NCI-H1092 (cell line): Measurements from ENCODE around the gene KIF22.

Experiments used
- DNase-seq: peaks from one replicate; lab custom pipeline; 2025; lab: John Stamatoyannopoulos, UW

KIF22 gene

GRCh38 chr16:29804020-29804419 is 13.5 kb downstream of the KIF22 start:
- DNase-seq, result no peak

- DNase-seq, result peak; percentile 36
Observed at GRCh38 chr16:29804455-29805231, 14.1 kb downstream of the KIF22 start.

GRCh38 chr16:29805232-29806098 is 14.9 kb downstream of the KIF22 start:
- DNase-seq, result peak; percentile 98

- DNase-seq, result peak; percentile 87
Observed at GRCh38 chr16:29806099-29806579, 15.6 kb downstream of the KIF22 start, which contains the start of gene MAZ. Gene MAZ, plus strand, starts transcription at chr16:29806529. Its CDS starts 173 bp downstream, at chr16:29806702.

- DNase-seq, result peak; percentile 65
Observed at GRCh38 chr16:29806641-29807425, 16.3 kb downstream of the KIF22 start.

GRCh38 chr16:29807426-29808218 is 17.1 kb downstream of the KIF22 start:
- peak; percentile 84 for DNase-seq

- DNase-seq, result no peak
Observed at GRCh38 chr16:29808219-29808900, 17.8 kb downstream of the KIF22 start.

- no peak for DNase-seq
Observed at GRCh38 chr16:29809031-29809747, 18.6 kb downstream of the KIF22 start.

- DNase-seq, result no peak
Observed at GRCh38 chr16:29809850-29810698, 19.5 kb downstream of the KIF22 start.

- no peak for DNase-seq
Observed at GRCh38 chr16:29810699-29811169, 20.2 kb downstream of the KIF22 start.

- peak; percentile 84 for DNase-seq
Observed at GRCh38 chr16:29811170-29811895, 20.8 kb downstream of the KIF22 start.

GRCh38 chr16:29811896-29812665 is 21.5 kb downstream of the KIF22 start, which contains the start of gene PRRT2:
Gene PRRT2, plus strand, starts transcription at chr16:29812193. Its CDS starts 862 bp downstream, at chr16:29813055.
- peak; percentile 65 for DNase-seq

- no peak for DNase-seq
Observed at GRCh38 chr16:29812754-29813643, 22.4 kb downstream of the KIF22 start.

- no peak for DNase-seq
Observed at GRCh38 chr16:29813644-29814562, 23.4 kb downstream of the KIF22 start.

- DNase-seq, result no peak
Observed at GRCh38 chr16:29814592-29814991, 24.0 kb downstream of the KIF22 start.
